A673 (cell line): ENCODE measurements around the gene FOLR2.

ENCODE experiments used
- CTCF ChIP-seq: fragments of 300-800, 200-600 bp; sonication (generic); conservative IDR thresholded peaks from 2 replicates; pipeline ENCODE4 v1.5.1; 2017; ENCODE audit warnings: low read depth, mild to moderate bottlenecking, antibody characterized with exemption, low read length, moderate library complexity, mixed read lengths
- EZH2 ChIP-seq: fragments of 200-600 bp; sonication (generic); IDR thresholded peaks from 2 replicates; pipeline ENCODE4 v1.6.1; 2017; ENCODE audit warnings: borderline replicate concordance, low read depth, mild to moderate bottlenecking, mixed read lengths, antibody characterized with exemption, low read length; ENCODE audit not compliant: poor library complexity, severe bottlenecking

GRCh38 chr11:72217841-72218240, 1.2 kb downstream of the FOLR2 start:
- no peak for TF ChIP-seq CTCF
- TF ChIP-seq EZH2: no peak
